HFF-Myc (cell line): ENCODE measurements around the gene ACTN4.

Experiments used
- DNase-seq: peaks from one replicate; pipeline ENCODE4 v3.0.0-alpha.2; 2011; ENCODE audit warnings: low read depth; ENCODE audit errors: extremely low read depth
- H3K4me3 ChIP-seq: replicated peaks from 2 replicates; pipeline ENCODE4 v1.5.1; 2011; ENCODE audit warnings: low read depth, mild to moderate bottlenecking, control low read depth, low read length
- TF ChIP-seq, protein P1 (sequence below): IDR thresholded peaks from 2 replicates; pipeline ENCODE4 v1.5.1; 2012; ENCODE audit warnings: mild to moderate bottlenecking, low read depth, low read length, control low read depth; ENCODE audit errors: missing control alignments

Gene ACTN4

DNA sequence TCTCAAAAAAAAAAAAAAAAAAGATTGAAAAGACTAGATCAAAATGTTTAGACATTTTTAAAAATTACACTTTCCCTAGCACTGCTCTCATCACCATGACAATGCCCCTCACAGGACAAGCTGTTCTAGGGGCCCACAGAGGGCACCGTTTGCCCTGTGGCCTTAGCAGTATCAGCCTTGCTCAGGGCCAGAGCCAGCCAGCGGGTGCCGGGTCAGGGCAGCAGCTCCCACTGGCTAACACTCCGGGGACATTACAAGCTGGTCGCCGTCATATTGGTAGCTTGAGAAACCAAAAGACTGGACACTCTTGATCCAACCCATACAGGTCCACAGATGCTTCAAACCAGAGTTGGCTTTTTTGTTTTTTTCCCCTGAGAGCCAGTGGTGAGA, 78.8 kb downstream of the ACTN4 start:
- TF ChIP-seq, protein P1, sequence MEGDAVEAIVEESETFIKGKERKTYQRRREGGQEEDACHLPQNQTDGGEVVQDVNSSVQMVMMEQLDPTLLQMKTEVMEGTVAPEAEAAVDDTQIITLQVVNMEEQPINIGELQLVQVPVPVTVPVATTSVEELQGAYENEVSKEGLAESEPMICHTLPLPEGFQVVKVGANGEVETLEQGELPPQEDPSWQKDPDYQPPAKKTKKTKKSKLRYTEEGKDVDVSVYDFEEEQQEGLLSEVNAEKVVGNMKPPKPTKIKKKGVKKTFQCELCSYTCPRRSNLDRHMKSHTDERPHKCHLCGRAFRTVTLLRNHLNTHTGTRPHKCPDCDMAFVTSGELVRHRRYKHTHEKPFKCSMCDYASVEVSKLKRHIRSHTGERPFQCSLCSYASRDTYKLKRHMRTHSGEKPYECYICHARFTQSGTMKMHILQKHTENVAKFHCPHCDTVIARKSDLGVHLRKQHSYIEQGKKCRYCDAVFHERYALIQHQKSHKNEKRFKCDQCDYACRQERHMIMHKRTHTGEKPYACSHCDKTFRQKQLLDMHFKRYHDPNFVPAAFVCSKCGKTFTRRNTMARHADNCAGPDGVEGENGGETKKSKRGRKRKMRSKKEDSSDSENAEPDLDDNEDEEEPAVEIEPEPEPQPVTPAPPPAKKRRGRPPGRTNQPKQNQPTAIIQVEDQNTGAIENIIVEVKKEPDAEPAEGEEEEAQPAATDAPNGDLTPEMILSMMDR, result no peak

DNA sequence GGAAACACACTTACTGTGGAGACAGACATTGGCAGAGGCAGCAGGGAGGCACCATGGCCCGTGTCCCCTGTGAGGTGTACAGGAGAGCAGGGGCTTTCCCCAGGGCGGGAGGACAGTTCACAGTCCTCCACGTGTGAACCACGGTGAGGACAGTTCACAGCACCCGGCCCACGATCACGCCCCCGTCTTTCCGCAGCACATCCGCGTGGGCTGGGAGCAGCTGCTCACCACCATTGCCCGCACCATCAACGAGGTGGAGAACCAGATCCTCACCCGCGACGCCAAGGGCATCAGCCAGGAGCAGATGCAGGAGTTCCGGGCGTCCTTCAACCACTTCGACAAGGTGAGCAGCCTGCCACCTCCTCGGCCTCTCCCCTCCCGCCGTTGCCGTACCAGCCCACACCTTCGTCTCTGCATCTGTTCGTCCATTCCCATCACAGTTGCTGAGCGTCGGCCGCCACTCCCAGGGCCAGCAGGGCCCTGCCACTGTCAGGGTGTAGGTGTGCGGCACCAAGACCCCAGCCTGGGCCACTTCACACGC, 79.4 kb downstream of the ACTN4 start:
- no peak for DNase-seq
- TF ChIP-seq, protein P1, result no peak
- no peak overlapping the region for H3K4me3 ChIP-seq

More for the DNA sequence above, 78.8 kb downstream of the ACTN4 start:
- H3K4me3 ChIP-seq, result no peak overlapping the region
- DNase-seq, result no peak

DNA sequence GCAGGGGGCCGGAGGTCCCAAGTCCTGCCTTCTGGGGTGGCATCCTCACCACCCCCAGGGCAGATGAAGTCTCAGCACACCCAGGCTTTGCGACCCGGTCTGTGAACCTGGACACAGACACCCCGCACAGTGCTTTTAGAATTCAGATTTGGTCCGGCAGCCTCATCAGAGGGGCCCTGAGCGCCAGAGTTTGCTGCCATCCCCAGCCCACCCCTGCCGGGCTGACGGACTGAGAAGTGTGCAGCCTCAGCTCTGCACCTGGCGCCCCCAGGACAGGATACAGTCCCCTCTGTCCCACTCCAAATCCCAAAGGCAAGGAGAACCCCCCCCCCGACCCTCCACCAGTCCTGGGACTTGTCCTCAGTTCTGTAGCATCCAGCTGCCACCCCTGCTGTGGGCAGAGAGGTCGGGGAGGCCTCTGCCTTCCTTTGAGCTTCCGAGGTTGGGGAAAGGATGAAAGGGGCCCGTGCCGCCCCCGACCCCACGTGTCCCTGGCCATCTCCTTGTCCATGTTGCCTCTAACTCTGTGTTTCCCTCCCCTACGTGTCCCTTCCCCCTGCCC, 79.9 kb downstream of the ACTN4 start:
- H3K4me3 ChIP-seq, result no peak overlapping the region
- TF ChIP-seq, protein P1, result no peak
- no peak for DNase-seq

DNA sequence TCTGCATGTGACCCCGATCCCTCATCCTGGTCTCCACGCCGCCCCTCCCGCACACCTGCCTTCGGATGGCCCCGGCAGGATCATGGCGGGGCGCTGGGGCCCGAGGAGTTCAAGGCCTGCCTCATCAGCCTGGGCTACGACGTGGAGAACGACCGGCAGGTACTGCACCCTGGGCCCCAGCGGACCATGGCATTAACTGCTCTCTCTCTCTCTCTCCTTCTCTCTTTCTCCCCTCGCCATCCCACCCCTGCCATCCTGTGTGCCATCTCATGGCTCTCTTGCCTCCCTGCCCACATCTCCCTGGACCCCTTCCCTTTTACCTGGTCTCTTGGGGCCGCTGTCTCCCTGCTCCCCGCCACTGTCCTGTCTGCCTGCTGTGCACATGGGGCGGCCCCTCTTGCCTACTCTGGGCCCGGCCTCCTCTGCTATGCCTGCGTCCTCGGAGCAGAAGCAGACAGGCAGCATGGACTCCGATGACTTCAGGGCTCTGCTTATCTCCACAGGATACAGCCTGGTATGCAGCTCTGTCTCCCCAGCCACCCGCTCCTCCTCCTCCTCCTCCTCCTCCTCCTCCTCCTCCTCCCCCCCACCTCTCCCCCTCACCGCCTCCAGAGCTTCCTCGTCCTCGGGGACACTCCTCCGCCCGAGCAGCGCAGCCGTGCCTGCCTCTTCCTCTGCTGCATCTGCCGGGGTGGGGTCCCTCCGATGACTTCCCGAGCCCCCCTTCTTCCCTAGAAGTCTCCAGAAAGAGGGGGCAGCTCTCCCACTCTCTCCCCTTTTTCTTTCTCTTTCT, 80.6 kb downstream of the ACTN4 start:
- no peak overlapping the region for H3K4me3 ChIP-seq
- TF ChIP-seq, protein P1, result no peak
- DNase-seq, result no peak

DNA sequence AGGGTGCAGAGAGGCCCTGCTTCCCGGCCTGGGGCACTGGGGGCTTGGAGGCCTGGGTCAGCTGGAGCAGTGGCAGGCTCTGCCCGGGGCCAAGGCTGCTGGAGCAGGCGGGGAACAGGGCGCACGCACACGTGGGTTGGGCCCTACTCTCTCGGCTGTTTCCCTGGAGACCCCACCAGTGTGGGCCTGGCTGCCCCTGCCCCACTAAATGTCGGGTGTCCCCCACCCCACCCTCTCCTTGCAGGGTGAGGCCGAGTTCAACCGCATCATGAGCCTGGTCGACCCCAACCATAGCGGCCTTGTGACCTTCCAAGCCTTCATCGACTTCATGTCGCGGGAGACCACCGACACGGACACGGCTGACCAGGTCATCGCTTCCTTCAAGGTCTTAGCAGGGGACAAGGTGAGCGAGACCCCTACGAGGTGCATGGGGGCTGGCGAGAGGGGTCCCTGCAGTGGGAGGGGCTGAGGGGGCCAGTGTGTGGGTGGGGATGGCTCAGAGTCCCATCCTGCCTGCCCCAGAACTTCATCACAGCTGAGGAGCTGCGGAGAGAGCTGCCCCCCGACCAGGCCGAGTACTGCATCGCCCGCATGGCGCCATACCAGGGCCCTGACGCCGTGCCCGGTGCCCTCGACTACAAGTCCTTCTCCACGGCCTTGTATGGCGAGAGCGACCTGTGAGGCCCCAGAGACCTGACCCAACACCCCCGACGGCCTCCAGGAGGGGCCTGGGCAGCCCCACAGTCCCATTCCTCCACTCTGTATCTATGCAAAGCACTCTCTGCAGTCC, 81.5 kb downstream of the ACTN4 start:
- no peak for DNase-seq
- no peak overlapping the region for H3K4me3 ChIP-seq
- TF ChIP-seq, protein P1, result no peak

DNA sequence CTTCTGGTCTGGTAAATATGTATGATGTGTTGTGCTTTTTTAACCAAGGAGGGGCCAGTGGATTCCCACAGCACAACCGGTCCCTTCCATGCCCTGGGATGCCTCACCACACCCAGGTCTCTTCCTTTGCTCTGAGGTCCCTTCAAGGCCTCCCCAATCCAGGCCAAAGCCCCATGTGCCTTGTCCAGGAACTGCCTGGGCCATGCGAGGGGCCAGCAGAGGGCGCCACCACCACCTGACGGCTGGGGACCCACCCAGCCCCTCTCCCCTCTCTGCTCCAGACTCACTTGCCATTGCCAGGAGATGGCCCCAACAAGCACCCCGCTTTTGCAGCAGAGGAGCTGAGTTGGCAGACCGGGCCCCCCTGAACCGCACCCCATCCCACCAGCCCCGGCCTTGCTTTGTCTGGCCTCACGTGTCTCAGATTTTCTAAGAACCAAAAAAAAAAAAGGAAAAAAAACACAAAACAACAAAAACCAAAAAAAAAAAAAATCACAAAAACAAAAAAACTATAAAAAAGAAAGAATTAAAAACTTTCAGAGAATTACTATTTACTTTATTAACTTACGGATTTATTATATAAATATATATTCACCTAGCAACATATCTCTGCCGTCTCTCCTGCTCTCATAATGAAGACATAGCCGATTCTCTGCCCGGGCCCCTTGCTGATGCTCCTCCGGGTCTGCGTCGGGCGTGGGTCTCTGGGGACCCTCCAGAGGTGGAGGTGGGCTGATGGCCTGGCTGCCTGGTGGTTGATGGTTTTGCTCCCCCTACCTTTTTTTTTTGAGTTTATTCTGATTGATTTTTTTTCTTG, 82.4 kb downstream of the ACTN4 start:
- DNase-seq, result no peak
- TF ChIP-seq, protein P1, result peak; percentile 87
- no peak overlapping the region for H3K4me3 ChIP-seq
